ENCODE measurements around the gene LUC7L2.
A peak's percentile ranks its signal among the peaks of the same experiment; 100 is the strongest.
"Not testable (repeated sequence)": the region's sequence is repeated elsewhere in the genome, so short reads cannot be mapped to it uniquely, and the experiment has no call there.

Gene LUC7L2

GRCh38 chr7:139357729-139358506, 1.8 kb upstream of the LUC7L2 start:
- not testable (repeated sequence) for DNase-seq (ENCODE audit: low spot score)

GRCh38 chr7:139358541-139359365, 941 bp upstream of the LUC7L2 start:
- DNase-seq (ENCODE audit: low spot score): peak; percentile 81

- DNase-seq (ENCODE audit: low spot score): peak; percentile 99
Measured at GRCh38 chr7:139360210-139360947, 685 bp downstream of the LUC7L2 start.

- no peak for DNase-seq (ENCODE audit: low spot score)
Measured at GRCh38 chr7:139360948-139361307, 1.2 kb downstream of the LUC7L2 start.

GRCh38 chr7:139361523-139361922, 1.8 kb downstream of the LUC7L2 start:
- no peak for DNase-seq (ENCODE audit: low spot score)

- no peak for DNase-seq (ENCODE audit: low spot score)
Measured at GRCh38 chr7:139362302-139362701, 2.6 kb downstream of the LUC7L2 start.

- DNase-seq (ENCODE audit: low spot score): no peak
Measured at GRCh38 chr7:139362981-139363380, 3.3 kb downstream of the LUC7L2 start.

GRCh38 chr7:139365336-139365735, 5.6 kb downstream of the LUC7L2 start:
- DNase-seq (ENCODE audit: low spot score): no peak

GRCh38 chr7:139366400-139366799, 6.7 kb downstream of the LUC7L2 start:
- DNase-seq (ENCODE audit: low spot score): no peak

GRCh38 chr7:139367438-139368155, 7.9 kb downstream of the LUC7L2 start:
- DNase-seq (ENCODE audit: low spot score): no peak

GRCh38 chr7:139370301-139370942, 10.7 kb downstream of the LUC7L2 start:
- DNase-seq (ENCODE audit: low spot score): no peak

- DNase-seq (ENCODE audit: low spot score): no peak
Measured at GRCh38 chr7:139370943-139371313, 11.2 kb downstream of the LUC7L2 start.

- DNase-seq (ENCODE audit: low spot score): no peak
Measured at GRCh38 chr7:139374246-139374645, 14.6 kb downstream of the LUC7L2 start.

GRCh38 chr7:139382439-139382838, 22.7 kb downstream of the LUC7L2 start:
- no peak for DNase-seq (ENCODE audit: low spot score)

GRCh38 chr7:139384611-139385010, 24.9 kb downstream of the LUC7L2 start:
- DNase-seq (ENCODE audit: low spot score): no peak

- no peak for DNase-seq (ENCODE audit: low spot score)
Measured at GRCh38 chr7:139387594-139387993, 27.9 kb downstream of the LUC7L2 start.

GRCh38 chr7:139389091-139389490, 29.4 kb downstream of the LUC7L2 start:
- DNase-seq (ENCODE audit: low spot score): no peak

- DNase-seq (ENCODE audit: low spot score): no peak
Measured at GRCh38 chr7:139389774-139390173, 30.1 kb downstream of the LUC7L2 start.

GRCh38 chr7:139393621-139394211, 34.0 kb downstream of the LUC7L2 start:
- no peak for DNase-seq (ENCODE audit: low spot score)

GRCh38 chr7:139394540-139394939, 34.8 kb downstream of the LUC7L2 start:
- no peak for DNase-seq (ENCODE audit: low spot score)

GRCh38 chr7:139396323-139396951, 36.7 kb downstream of the LUC7L2 start:
- no peak for DNase-seq (ENCODE audit: low spot score)

Measured in NAMALWA (cell line).